ENCODE measurements around the gene CASKIN1.
"Not testable (repeated sequence)": the region's sequence is repeated elsewhere in the genome, so short reads cannot be mapped to it uniquely, and the experiment has no call there.

The CASKIN1 gene

GRCh38 chr16:2196162-2196980 is at the start of gene CASKIN1:
CASKIN1 (minus strand) TSS chr16:2196605; CDS start chr16:2196432, 173 bp downstream.
- no peak for DNase-seq (ENCODE audit: low read depth)

- DNase-seq (ENCODE audit: low read depth) = no peak
Observed at GRCh38 chr16:2244926-2245795, 48.8 kb upstream of the CASKIN1 start.

- no peak for DNase-seq (ENCODE audit: low read depth)
Observed at GRCh38 chr16:2244301-2244700, 47.9 kb upstream of the CASKIN1 start.

GRCh38 chr16:2243781-2244180 is 47.4 kb upstream of the CASKIN1 start:
- DNase-seq (ENCODE audit: low read depth) = no peak

GRCh38 chr16:2243031-2243528 is 46.7 kb upstream of the CASKIN1 start:
- DNase-seq (ENCODE audit: low read depth) = no peak

- no peak for DNase-seq (ENCODE audit: low read depth)
Observed at GRCh38 chr16:2242598-2242997, 46.2 kb upstream of the CASKIN1 start.

GRCh38 chr16:2240331-2240730 is 43.9 kb upstream of the CASKIN1 start:
- DNase-seq (ENCODE audit: low read depth) = not testable (repeated sequence)

- no peak for DNase-seq (ENCODE audit: low read depth)
Observed at GRCh38 chr16:2238838-2239675, 42.7 kb upstream of the CASKIN1 start.

GRCh38 chr16:2238150-2238837 is 41.9 kb upstream of the CASKIN1 start:
- DNase-seq (ENCODE audit: low read depth) = no peak

- DNase-seq (ENCODE audit: low read depth) = no peak
Observed at GRCh38 chr16:2237493-2238149, 41.2 kb upstream of the CASKIN1 start.

- DNase-seq (ENCODE audit: low read depth) = no peak
Observed at GRCh38 chr16:2237102-2237482, 40.7 kb upstream of the CASKIN1 start.

- no peak for DNase-seq (ENCODE audit: low read depth)
Observed at GRCh38 chr16:2236337-2237101, 40.1 kb upstream of the CASKIN1 start, which contains the start of gene DNASE1L2. DNASE1L2 (plus strand) TSS chr16:2236444; CDS start chr16:2236817, 373 bp downstream.

GRCh38 chr16:2235695-2236336 is 39.4 kb upstream of the CASKIN1 start:
- DNase-seq (ENCODE audit: low read depth) = no peak

- DNase-seq (ENCODE audit: low read depth) = no peak
Observed at GRCh38 chr16:2235234-2235651, 38.8 kb upstream of the CASKIN1 start.

- DNase-seq (ENCODE audit: low read depth) = no peak
Observed at GRCh38 chr16:2234813-2235170, 38.4 kb upstream of the CASKIN1 start.

GRCh38 chr16:2233872-2234812 is 37.7 kb upstream of the CASKIN1 start:
- DNase-seq (ENCODE audit: low read depth) = no peak

- no peak for DNase-seq (ENCODE audit: low read depth)
Observed at GRCh38 chr16:2233046-2233775, 36.8 kb upstream of the CASKIN1 start.
